WTC11 (cell line): ENCODE data around the gene RPL19. TPM values are rescaled to one million over a fixed set of nuclear protein-coding genes. Genes with fewer than 3 reads are reported as not detected.

ENCODE experiments used
- ATAC-seq: fragments of 200-7000 bp; cut with Tn5 transposase; 2 replicates; pipeline ENCODE4 v1.10.0; 2021; ENCODE audit warnings: mild to moderate bottlenecking, moderate library complexity
- CTCF ChIA-PET: fragments of 300-600 bp; sonication (Branson Sonifier 250); formaldehyde crosslinking; loops from one replicate; lab custom pipeline; 2021; ENCODE audit warnings: antibody characterized with exemption; lab: Charles Lee
- POLR2A ChIA-PET: fragments of 350-600 bp; sonication (Branson Sonifier 250); formaldehyde crosslinking; loops from one replicate; lab custom pipeline; 2021; ENCODE audit warnings: antibody characterized with exemption; lab: Charles Lee
- DNase-seq: peaks from one replicate; pipeline ENCODE4 v3.0.0; 2021; ENCODE audit warnings: low spot score
- H3K27ac Mint-ChIP-seq: 2 replicates; pipeline ENCODE4 v1.8.0; 2021; ENCODE audit warnings: mixed read lengths
- H3K27me3 Mint-ChIP-seq: 2 replicates; pipeline ENCODE4 v1.8.0; 2021; ENCODE audit warnings: low read depth, mild to moderate bottlenecking, moderate library complexity, mixed read lengths
- H3K36me3 Mint-ChIP-seq: 2 replicates; pipeline ENCODE4 v1.8.0; 2021; ENCODE audit warnings: mixed read lengths
- H3K4me1 Mint-ChIP-seq: 2 replicates; pipeline ENCODE4 v1.8.0; 2022; ENCODE audit warnings: mixed read lengths
- H3K4me3 Mint-ChIP-seq: 2 replicates; pipeline ENCODE4 v1.8.0; 2021; ENCODE audit warnings: mild to moderate bottlenecking, moderate library complexity, mixed read lengths
- H3K9me3 Mint-ChIP-seq: 2 replicates; pipeline ENCODE4 v1.8.0; 2021; ENCODE audit warnings: mixed read lengths
- ATF3 ChIP-seq: sonication (generic); formaldehyde crosslinking; conservative IDR thresholded peaks from 2 replicates; pipeline ENCODE4 v1.8.1; 2022; ENCODE audit warnings: mild to moderate bottlenecking, missing genetic modification reagents
- CBFB ChIP-seq: sonication (generic); formaldehyde crosslinking; IDR thresholded peaks from 2 replicates; pipeline ENCODE4 v1.8.1; 2022; ENCODE audit warnings: mild to moderate bottlenecking, low read depth, missing genetic modification reagents
- E2F4 ChIP-seq: sonication (generic); formaldehyde crosslinking; IDR thresholded peaks from 2 replicates; pipeline ENCODE4 v1.8.1; 2022; ENCODE audit warnings: low read depth, mild to moderate bottlenecking, moderate library complexity, missing genetic modification reagents, borderline replicate concordance
- FOXP1 ChIP-seq: sonication (generic); formaldehyde crosslinking; IDR thresholded peaks from 2 replicates; pipeline ENCODE4 v1.8.0; 2022; ENCODE audit warnings: missing genetic modification reagents, mild to moderate bottlenecking, moderate library complexity, borderline replicate concordance
- GABPB1 ChIP-seq: sonication (generic); formaldehyde crosslinking; IDR thresholded peaks from 2 replicates; pipeline ENCODE4 v1.8.1; 2023; ENCODE audit warnings: mild to moderate bottlenecking, missing genetic modification reagents
- JAZF1 ChIP-seq: fragments of 250-450 bp; sonication (Bioruptor Pico); IDR thresholded peaks from 2 replicates; pipeline ENCODE4 v1.9.0; 2021; ENCODE audit warnings: moderate library complexity, mild to moderate bottlenecking, inconsistent platforms
- MXD4 ChIP-seq: fragments of 250-450 bp; sonication (Bioruptor Pico); IDR thresholded peaks from 2 replicates; pipeline ENCODE4 v1.8.0; 2021; ENCODE audit warnings: mild to moderate bottlenecking, moderate library complexity, borderline replicate concordance
- NR2C2 ChIP-seq: sonication (generic); formaldehyde crosslinking; IDR thresholded peaks from 2 replicates; pipeline ENCODE4 v1.8.0; 2022; ENCODE audit warnings: mild to moderate bottlenecking, missing genetic modification reagents
- OVOL2 ChIP-seq: fragments of 250-450 bp; sonication (Bioruptor Pico); IDR thresholded peaks from 2 replicates; pipeline ENCODE4 v1.9.0; 2021; ENCODE audit warnings: mild to moderate bottlenecking, borderline replicate concordance
- PRRX2 ChIP-seq: fragments of 250-450 bp; sonication (Bioruptor Pico); IDR thresholded peaks from 2 replicates; pipeline ENCODE4 v1.8.0; 2021; ENCODE audit warnings: mild to moderate bottlenecking
- SMAD3 ChIP-seq: sonication (generic); formaldehyde crosslinking; IDR thresholded peaks from 2 replicates; pipeline ENCODE4 v1.8.0; 2022; ENCODE audit warnings: missing genetic modification reagents, mild to moderate bottlenecking, borderline replicate concordance
- SP1 ChIP-seq: sonication (generic); formaldehyde crosslinking; conservative IDR thresholded peaks from 2 replicates; pipeline ENCODE4 v1.8.1; 2022; ENCODE audit warnings: missing genetic modification reagents
- TP53 ChIP-seq: sonication (generic); formaldehyde crosslinking; IDR thresholded peaks from 2 replicates; pipeline ENCODE4 v1.8.1; 2023; ENCODE audit warnings: mild to moderate bottlenecking, missing genetic modification reagents
- ZNF317 ChIP-seq: sonication (generic); formaldehyde crosslinking; IDR thresholded peaks from 2 replicates; pipeline ENCODE4 v1.8.1; 2023; ENCODE audit warnings: low read depth, mild to moderate bottlenecking, moderate library complexity, missing genetic modification reagents, borderline replicate concordance
- ZNF396 ChIP-seq: fragments of 250-450 bp; sonication (Bioruptor Pico); IDR thresholded peaks from 2 replicates; pipeline ENCODE4 v1.8.0; 2021; ENCODE audit warnings: mild to moderate bottlenecking, moderate library complexity, borderline replicate concordance
- total RNA-seq: library from RNA; stranded (reverse); gene quantifications from 3 replicates; pipeline ENCODE4 v1.2.3, GENCODE V29; 2021
- TF ChIP-seq, protein P1 (sequence below): fragments of 250-450 bp; sonication (Bioruptor Pico); IDR thresholded peaks from 2 replicates; pipeline ENCODE4 v1.9.0; 2021; ENCODE audit warnings: mild to moderate bottlenecking
- TF ChIP-seq, protein P2 (sequence below): sonication (generic); formaldehyde crosslinking; IDR thresholded peaks from 2 replicates; pipeline ENCODE4 v1.8.0; 2022; ENCODE audit warnings: mild to moderate bottlenecking, missing genetic modification reagents

The RPL19 gene
- total RNA-seq, 1 experiment from 2014 or later: 1,970 TPM

GRCh38 chr17:39166437-39167335 is 33.4 kb upstream of the RPL19 start:
- peaks cover 9% of the 10 kb centered on the region for H3K9me3 Mint-ChIP-seq
- H3K27ac Mint-ChIP-seq: no peak overlapping the region
- TF ChIP-seq PRRX2 (CRISPR knock-in tag): no peak
- no peak for TF ChIP-seq OVOL2
- TF ChIP-seq MXD4 (CRISPR knock-in tag): no peak
- TF ChIP-seq SMAD3 (CRISPR knock-in tag): no peak
- no peak for TF ChIP-seq NR2C2
- no peak for TF ChIP-seq FOXP1 (CRISPR knock-in tag)
- no peak for TF ChIP-seq CBFB
- TF ChIP-seq JAZF1 (CRISPR knock-in tag): no peak
- no peak for TF ChIP-seq TP53 (CRISPR knock-in tag)
- TF ChIP-seq, protein P1, sequence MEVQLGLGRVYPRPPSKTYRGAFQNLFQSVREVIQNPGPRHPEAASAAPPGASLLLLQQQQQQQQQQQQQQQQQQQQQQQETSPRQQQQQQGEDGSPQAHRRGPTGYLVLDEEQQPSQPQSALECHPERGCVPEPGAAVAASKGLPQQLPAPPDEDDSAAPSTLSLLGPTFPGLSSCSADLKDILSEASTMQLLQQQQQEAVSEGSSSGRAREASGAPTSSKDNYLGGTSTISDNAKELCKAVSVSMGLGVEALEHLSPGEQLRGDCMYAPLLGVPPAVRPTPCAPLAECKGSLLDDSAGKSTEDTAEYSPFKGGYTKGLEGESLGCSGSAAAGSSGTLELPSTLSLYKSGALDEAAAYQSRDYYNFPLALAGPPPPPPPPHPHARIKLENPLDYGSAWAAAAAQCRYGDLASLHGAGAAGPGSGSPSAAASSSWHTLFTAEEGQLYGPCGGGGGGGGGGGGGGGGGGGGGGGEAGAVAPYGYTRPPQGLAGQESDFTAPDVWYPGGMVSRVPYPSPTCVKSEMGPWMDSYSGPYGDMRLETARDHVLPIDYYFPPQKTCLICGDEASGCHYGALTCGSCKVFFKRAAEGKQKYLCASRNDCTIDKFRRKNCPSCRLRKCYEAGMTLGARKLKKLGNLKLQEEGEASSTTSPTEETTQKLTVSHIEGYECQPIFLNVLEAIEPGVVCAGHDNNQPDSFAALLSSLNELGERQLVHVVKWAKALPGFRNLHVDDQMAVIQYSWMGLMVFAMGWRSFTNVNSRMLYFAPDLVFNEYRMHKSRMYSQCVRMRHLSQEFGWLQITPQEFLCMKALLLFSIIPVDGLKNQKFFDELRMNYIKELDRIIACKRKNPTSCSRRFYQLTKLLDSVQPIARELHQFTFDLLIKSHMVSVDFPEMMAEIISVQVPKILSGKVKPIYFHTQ (CRISPR knock-in tag): no peak
- ATAC-seq: no peak
- DNase-seq: no peak
- H3K4me1 Mint-ChIP-seq: peaks cover 21% of the 10 kb centered on the region
- peaks cover 6% of the 10 kb centered on the region for H3K36me3 Mint-ChIP-seq
- CTCF ChIA-PET: interaction anchor here (1.2 to 7.0 kb wide), 10 partner anchors 8 to 296 kb away, joined by 3 to 284 read pairs (median 34); partner anchors contain the start of gene PLXDC1
- peaks cover 56% of the 10 kb centered on the region for H3K27me3 Mint-ChIP-seq
- POLR2A ChIA-PET: interaction anchor here (0.5 to 3.4 kb wide), 4 partner anchors 8 to 1772 kb away, joined by 3 to 21 read pairs (median 4); partner anchors contain the start of gene RPL19
- peak overlapping the region; percentile 94 for H3K4me3 Mint-ChIP-seq

DNA sequence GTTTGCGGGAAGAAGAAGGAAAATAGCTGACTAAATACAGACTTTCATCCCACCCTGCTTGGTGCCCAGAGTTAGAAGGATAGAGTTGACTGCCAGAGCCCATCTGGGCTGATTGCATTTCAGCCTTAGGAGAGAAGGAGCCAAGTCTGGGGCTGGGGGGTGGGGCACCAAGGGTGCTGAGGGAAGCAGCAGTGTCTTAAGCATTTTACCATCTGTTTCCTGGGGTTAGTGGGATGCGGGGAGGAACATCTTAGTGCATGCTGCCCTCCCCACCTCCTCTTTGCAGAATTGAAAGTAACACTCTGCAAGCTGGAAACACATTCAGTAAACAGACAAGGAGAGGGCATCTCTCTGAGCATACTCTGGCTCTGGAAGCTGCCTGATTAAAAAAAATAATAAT is 32.6 kb upstream of the RPL19 start:
- H3K9me3 Mint-ChIP-seq: peaks cover 9% of the 10 kb centered on the region
- peaks cover 62% of the 10 kb centered on the region for H3K27me3 Mint-ChIP-seq
- CTCF ChIA-PET: interaction anchor here (0.7 to 7.0 kb wide), 5 partner anchors 7 to 184 kb away, joined by 3 to 284 read pairs (median 53); partner anchors contain the start of gene PLXDC1
- ATAC-seq (no peak), DNase-seq (no peak)
- TF ChIP-seq ATF3 (CRISPR knock-in tag) (no peak), E2F4 (CRISPR knock-in tag) (no peak), ZNF317 (no peak), ZNF396 (no peak), GABPB1 (CRISPR knock-in tag) (no peak), SP1 (CRISPR knock-in tag) (no peak)
- TF ChIP-seq, protein P2, sequence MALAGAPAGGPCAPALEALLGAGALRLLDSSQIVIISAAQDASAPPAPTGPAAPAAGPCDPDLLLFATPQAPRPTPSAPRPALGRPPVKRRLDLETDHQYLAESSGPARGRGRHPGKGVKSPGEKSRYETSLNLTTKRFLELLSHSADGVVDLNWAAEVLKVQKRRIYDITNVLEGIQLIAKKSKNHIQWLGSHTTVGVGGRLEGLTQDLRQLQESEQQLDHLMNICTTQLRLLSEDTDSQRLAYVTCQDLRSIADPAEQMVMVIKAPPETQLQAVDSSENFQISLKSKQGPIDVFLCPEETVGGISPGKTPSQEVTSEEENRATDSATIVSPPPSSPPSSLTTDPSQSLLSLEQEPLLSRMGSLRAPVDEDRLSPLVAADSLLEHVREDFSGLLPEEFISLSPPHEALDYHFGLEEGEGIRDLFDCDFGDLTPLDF (CRISPR knock-in tag): no peak
- H3K4me1 Mint-ChIP-seq: peaks cover 27% of the 10 kb centered on the region
- POLR2A ChIA-PET: interaction anchor here (0.5 to 0.6 kb wide), 2 partner anchors 75 to 1773 kb away, joined by 3 read pairs; no protein-coding TSS in a partner anchor
- no peak overlapping the region for H3K27ac Mint-ChIP-seq
- H3K36me3 Mint-ChIP-seq: peaks cover 6% of the 10 kb centered on the region
- no peak overlapping the region for H3K4me3 Mint-ChIP-seq
